ENCODE data around the gene RIMKLB. TPM values are rescaled to one million over a fixed set of nuclear protein-coding genes. Genes with fewer than 3 reads are reported as not detected.

RIMKLB gene
- total and polyA plus RNA-seq, 2 of the 8 experiments (the other 6 are each of a cell fraction or from before 2014, with no cell fraction given), result 37.8 to 78.2 TPM

GRCh38 chr12:8655421-8655820 lies 42.4 kb upstream of the RIMKLB start (continued):
- TF ChIP-seq, protein P1, sequence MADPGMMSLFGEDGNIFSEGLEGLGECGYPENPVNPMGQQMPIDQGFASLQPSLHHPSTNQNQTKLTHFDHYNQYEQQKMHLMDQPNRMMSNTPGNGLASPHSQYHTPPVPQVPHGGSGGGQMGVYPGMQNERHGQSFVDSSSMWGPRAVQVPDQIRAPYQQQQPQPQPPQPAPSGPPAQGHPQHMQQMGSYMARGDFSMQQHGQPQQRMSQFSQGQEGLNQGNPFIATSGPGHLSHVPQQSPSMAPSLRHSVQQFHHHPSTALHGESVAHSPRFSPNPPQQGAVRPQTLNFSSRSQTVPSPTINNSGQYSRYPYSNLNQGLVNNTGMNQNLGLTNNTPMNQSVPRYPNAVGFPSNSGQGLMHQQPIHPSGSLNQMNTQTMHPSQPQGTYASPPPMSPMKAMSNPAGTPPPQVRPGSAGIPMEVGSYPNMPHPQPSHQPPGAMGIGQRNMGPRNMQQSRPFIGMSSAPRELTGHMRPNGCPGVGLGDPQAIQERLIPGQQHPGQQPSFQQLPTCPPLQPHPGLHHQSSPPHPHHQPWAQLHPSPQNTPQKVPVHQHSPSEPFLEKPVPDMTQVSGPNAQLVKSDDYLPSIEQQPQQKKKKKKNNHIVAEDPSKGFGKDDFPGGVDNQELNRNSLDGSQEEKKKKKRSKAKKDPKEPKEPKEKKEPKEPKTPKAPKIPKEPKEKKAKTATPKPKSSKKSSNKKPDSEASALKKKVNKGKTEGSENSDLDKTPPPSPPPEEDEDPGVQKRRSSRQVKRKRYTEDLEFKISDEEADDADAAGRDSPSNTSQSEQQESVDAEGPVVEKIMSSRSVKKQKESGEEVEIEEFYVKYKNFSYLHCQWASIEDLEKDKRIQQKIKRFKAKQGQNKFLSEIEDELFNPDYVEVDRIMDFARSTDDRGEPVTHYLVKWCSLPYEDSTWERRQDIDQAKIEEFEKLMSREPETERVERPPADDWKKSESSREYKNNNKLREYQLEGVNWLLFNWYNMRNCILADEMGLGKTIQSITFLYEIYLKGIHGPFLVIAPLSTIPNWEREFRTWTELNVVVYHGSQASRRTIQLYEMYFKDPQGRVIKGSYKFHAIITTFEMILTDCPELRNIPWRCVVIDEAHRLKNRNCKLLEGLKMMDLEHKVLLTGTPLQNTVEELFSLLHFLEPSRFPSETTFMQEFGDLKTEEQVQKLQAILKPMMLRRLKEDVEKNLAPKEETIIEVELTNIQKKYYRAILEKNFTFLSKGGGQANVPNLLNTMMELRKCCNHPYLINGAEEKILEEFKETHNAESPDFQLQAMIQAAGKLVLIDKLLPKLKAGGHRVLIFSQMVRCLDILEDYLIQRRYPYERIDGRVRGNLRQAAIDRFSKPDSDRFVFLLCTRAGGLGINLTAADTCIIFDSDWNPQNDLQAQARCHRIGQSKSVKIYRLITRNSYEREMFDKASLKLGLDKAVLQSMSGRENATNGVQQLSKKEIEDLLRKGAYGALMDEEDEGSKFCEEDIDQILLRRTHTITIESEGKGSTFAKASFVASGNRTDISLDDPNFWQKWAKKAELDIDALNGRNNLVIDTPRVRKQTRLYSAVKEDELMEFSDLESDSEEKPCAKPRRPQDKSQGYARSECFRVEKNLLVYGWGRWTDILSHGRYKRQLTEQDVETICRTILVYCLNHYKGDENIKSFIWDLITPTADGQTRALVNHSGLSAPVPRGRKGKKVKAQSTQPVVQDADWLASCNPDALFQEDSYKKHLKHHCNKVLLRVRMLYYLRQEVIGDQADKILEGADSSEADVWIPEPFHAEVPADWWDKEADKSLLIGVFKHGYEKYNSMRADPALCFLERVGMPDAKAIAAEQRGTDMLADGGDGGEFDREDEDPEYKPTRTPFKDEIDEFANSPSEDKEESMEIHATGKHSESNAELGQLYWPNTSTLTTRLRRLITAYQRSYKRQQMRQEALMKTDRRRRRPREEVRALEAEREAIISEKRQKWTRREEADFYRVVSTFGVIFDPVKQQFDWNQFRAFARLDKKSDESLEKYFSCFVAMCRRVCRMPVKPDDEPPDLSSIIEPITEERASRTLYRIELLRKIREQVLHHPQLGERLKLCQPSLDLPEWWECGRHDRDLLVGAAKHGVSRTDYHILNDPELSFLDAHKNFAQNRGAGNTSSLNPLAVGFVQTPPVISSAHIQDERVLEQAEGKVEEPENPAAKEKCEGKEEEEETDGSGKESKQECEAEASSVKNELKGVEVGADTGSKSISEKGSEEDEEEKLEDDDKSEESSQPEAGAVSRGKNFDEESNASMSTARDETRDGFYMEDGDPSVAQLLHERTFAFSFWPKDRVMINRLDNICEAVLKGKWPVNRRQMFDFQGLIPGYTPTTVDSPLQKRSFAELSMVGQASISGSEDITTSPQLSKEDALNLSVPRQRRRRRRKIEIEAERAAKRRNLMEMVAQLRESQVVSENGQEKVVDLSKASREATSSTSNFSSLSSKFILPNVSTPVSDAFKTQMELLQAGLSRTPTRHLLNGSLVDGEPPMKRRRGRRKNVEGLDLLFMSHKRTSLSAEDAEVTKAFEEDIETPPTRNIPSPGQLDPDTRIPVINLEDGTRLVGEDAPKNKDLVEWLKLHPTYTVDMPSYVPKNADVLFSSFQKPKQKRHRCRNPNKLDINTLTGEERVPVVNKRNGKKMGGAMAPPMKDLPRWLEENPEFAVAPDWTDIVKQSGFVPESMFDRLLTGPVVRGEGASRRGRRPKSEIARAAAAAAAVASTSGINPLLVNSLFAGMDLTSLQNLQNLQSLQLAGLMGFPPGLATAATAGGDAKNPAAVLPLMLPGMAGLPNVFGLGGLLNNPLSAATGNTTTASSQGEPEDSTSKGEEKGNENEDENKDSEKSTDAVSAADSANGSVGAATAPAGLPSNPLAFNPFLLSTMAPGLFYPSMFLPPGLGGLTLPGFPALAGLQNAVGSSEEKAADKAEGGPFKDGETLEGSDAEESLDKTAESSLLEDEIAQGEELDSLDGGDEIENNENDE (IDR thresholded peaks at IDR 0.05; ENCODE audit: insufficient replicate concordance, low read length), result no peak
- TF ChIP-seq EGR1 (IDR thresholded peaks at IDR 0.05; ENCODE audit: borderline replicate concordance, low read depth, low read length) (no peak), SIN3A (conservative IDR thresholded peaks at IDR 0.05 in 1 of 2, IDR thresholded peaks at IDR 0.05 in 1 of 2; ENCODE audit: low read depth in 1 of 2, low read length in 2 of 2) (no peak), PHF8 (conservative IDR thresholded peaks at IDR 0.05; ENCODE audit: low read depth, low read length) (no peak), JUN (IDR thresholded peaks at IDR 0.05; ENCODE audit: low read depth, low read length) (no peak), CBX5 (IDR thresholded peaks at IDR 0.05; ENCODE audit: low read depth, low read length) (no peak), SRF (IDR thresholded peaks at IDR 0.05; ENCODE audit: low read depth, low read length) (no peak)

All from H1 (cell line).